A204.1 (cell line): Measurements from ENCODE around the gene OR2AK2.
A peak's percentile ranks its signal among the peaks of the same experiment; 100 is the strongest.

Source experiments
- FAIRE-seq: peaks from 2 replicates; lab custom pipeline; 2012; peaks lifted over from hg19 to GRCh38; lab: Jason Lieb, UNC

The OR2AK2 gene

GRCh38 chr1:247964933-247965332 lies at the start of gene OR2AK2:
OR2AK2 (plus strand) TSS chr1:247965233; CDS start chr1:247965377, 144 bp downstream.
- peak; percentile 96 for FAIRE-seq

DNA sequence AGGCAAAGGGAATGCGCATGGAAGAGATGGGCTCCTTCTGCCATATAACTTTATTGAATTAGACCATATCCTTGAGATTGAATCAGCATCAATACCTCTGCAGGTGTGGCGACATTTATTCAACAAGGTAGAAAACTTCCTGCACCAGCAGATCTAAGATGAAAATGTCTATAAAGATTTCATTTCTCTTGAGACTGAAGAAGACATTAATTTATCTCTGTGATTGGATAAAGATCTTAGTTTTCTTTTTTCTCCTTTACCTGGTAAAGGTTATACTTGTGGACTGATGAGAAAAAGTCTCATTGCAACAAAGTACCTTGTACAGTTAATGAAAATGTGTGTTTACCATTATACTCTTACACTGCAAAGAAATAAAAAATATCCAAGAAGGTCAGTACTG lies 45.1 kb upstream of the OR2AK2 start, which contains the start of gene OR2T8:
Gene OR2T8 (plus strand): TSS at position 301 of the 400 bp plus-strand sequence. CDS start 766 bp downstream, outside the sequence.
- FAIRE-seq, result no peak

- FAIRE-seq, result no peak
These were observed 41.1 kb upstream of the OR2AK2 start for GRCh38 chr1:247923941-247924340.

DNA sequence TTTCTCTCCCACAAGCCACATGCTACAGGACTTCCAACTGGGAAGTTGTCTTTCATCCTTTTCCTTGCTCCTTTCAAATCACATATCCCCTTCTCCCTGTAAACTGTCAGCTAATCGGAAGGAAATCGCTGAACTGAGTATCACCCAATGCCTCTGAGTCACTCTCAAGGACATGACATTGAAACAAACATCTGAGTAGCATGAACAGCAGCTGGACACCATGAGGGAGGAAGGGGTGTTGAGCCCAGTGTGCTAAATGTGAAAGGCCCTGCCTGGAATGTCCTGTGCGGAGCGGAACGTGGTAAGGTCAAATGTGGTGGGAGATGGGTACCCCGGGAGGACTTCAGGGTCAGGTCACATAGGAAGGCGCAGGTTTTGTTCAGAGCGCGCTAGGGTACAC lies 40.2 kb upstream of the OR2AK2 start, which contains the start of gene OR2AJ1:
Gene OR2AJ1 (plus strand): TSS at position 22 of the 400 bp plus-strand sequence. CDS start 8,880 bp downstream, outside the sequence.
- FAIRE-seq, result no peak

DNA sequence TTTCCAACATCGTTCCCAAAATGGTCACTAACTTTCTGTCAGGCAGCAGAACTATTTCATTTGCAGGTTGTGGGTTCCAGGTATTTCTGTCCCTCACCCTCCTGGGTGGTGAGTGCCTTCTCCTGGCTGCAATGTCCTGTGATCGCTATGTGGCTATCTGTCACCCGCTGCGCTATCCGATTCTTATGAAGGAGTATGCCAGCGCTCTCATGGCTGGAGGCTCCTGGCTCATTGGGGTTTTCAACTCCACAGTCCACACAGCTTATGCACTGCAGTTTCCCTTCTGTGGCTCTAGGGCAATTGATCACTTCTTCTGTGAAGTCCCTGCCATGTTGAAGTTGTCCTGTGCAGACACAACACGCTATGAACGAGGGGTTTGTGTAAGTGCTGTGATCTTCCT lies 31.0 kb upstream of the OR2AK2 start:
- FAIRE-seq, result no peak

- FAIRE-seq, result no peak
These were observed 29.3 kb upstream of the OR2AK2 start for GRCh38 chr1:247935781-247936180.

DNA sequence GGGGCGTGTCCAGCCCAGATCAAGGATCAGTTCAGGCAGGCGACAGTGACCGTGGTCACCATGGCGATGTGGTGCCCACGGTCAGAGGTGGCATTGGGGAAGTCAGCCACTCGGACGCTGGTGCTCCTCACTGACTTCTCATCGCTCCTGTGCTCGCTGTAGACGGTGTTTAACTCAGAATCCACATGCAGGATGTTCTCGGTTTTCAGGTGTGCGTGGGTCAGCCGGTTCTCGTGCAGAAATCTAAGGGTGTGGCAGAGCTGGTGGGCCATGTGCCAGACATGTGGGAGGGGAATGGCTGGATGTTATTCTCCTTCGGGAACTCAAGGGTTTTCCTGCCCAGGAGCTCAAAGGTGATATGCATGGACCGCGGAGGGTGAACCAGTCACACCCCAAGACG lies 28.6 kb upstream of the OR2AK2 start:
- FAIRE-seq, result no peak

DNA sequence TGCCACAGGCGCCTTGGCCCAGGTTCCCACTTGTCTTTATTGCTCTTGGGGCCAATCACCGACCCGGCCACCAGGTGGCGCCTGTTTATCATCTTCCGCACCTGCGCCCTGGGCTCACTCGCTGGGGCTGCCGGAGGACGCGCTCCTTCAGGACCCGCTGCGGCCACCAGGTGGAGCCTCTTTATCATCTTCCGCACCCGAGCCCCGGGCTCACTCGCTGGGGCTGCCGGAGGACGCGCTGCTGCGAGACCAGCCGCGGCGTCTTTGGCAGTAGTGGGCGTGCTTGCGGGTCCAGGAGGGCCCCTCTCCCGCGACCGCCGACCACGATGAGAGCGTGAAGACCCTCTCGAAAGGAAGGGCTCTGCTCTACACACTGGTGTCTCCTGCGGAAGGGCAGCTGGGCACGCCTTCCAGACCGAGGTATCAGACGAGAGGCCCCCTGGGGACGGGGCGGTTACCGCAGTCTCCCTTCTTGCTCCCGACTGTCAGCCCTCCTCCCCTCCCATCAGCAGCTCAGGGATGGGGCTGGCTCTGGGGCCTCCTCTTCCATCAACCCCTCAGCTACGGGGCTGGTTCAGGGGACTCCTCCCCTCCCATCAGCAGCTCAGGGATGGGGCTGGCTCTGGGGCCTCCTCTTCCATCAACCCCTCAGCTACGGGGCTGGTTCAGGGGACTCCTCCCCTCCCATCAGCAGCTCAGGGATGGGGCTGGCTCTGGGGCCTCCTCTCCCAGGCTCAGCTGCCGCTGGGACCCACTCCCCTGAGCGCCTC lies 27.9 kb upstream of the OR2AK2 start:
- FAIRE-seq, result peak; percentile 97

DNA sequence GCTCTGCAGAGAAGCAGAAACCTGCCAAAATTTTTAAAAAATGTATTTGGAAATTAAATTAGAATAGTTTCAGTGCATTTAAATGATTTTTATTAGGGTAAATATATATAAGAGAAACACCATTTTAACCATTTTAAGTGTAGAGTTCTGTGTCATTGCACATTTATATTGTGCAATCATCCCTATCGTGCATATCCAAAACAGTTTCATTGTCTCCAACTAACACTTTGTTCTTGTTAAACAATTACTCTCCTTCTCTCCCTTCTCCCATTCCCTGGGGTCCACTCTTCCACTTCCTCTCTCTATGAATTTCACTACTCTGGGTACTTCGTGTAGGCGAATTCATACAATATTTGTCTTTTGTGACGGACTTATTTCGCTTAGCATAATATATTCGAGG lies 22.4 kb upstream of the OR2AK2 start:
- no peak for FAIRE-seq

GRCh38 chr1:247948558-247948957 lies 16.5 kb upstream of the OR2AK2 start, which contains the start of gene OR2L8:
OR2L8 (plus strand) TSS chr1:247948858; CDS start chr1:247948858, 0 bp downstream.
- no peak for FAIRE-seq

DNA sequence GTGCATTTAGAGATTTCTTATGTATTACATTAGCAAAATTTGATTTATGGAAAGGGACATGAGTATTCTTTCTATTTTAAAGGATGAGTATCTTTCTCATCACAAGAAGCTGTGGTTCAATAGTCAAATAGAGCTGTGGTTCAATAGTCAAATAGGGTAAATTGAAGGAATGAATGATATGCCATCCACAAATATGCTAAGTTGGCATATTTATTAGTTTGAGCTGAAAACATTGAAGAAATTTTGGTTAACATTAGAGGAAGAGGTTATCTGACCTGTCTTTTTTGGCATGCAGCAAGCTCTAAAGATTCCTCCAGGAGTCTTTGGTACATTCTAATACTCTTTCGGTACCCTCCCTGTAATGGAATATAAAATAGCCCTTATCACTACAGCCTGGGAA lies 11.6 kb upstream of the OR2AK2 start:
- no peak for FAIRE-seq

DNA sequence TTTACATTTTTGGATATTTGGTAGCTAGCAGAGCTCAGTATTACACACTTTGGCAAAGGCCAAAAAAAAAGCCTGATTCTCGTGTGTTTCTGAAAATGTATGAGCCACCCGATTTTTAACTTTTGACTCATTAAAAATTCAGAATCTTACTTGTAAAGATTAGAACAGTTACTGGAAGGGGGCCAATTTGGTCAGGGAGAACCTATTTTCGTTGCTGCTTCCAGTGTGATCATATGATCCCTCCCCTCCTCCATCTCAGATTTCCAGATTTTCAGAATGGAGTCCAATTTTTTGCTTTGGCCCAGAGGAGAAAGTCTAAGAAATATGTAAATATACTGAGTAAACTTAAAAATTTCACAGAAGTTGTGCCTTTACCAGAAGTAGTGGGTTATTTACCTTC lies 3.2 kb upstream of the OR2AK2 start:
- no peak for FAIRE-seq

DNA sequence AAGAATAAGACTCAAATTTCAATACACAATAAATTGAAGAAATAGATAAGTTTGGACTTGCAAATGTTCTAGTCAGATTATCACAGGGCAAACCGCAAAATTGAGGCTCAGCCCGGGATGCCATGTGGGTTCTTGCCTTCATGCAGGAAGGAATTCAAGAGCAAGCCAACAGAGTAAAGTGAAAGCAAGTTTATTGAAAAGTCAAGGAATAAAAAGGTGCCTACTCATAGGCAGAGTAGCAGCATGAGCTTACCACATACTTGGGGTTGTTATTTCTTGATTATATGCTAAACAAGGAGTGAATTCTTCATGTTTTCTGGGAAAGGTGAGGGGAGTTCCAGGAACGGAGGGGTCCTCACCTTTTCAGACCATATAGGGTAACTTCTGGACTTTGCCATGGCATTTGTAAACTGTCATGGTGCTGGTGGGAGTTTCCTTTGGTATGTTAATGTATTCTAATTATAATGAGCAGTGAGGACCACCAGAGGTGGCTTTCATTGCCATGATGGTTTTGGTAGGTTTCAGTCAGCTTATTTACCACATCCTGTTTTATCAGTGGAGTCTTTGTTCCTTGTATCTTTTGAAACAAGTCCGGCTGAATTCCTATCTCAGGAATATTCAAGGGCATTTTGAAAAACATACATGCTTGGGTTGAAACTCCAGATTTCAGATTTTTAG lies 2.0 kb upstream of the OR2AK2 start:
- no peak for FAIRE-seq

GRCh38 chr1:247966532-247967204 lies 1.6 kb downstream of the OR2AK2 start:
- FAIRE-seq, result no peak

DNA sequence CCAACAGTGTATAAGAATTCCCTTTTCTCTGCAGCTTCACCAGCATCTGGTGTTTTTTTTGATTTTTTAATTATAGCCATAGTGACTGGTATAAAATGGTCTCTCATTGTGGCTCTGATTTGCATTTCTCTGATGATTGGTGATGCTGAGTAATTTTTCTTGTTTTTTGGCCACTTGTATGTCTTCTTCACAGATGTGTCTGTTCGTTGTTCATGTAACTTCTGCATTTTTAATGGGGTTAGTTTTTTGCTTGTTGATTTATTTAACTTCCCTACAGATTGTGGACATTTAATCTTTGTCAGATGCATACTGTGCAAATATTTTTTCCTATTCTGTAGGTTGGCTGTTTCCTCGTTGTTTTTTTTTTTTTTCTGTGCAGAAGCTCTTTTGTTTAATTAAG lies 28.0 kb downstream of the OR2AK2 start:
- FAIRE-seq, result no peak

DNA sequence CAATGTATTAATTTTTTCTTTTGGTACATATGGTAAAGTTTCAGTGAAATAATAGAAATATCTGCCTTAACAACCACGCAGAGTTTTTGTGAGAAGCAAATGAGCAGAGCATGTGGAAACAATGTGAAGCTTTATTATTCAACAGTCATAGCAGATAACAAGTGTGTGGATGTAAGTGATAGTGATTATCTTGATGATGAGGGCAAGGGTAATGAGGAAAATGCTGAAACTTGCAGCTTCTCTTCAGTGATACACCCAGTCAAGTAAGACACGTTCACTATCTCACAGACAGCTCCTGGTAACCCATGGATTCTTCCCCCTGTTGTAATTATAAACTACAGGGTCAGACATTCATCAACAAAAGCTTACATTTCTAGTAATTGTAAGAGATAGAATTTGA lies 33.8 kb downstream of the OR2AK2 start:
- FAIRE-seq, result no peak

DNA sequence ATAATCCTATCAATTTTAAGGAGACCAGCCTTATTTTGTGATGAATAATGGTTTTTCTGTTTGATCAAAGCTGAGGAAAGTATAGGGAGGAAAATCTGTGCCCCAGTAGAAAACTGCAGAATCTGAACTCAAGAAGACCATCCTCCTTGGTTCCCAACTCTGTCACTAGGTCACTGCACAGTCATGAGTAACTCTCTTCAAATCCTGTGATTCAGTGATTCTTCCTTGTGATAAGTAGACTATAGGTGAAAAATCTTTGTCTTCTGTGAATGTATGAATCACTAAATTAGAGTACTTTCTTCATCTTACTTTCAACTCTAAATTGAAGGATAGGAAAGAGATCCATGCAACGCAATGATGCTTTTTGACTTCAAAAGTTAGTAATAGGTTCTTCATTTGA lies 35.1 kb downstream of the OR2AK2 start:
- FAIRE-seq, result no peak

- no peak for FAIRE-seq
These were observed 42.7 kb downstream of the OR2AK2 start for GRCh38 chr1:248007778-248008177.

GRCh38 chr1:248009681-248010080 lies 44.6 kb downstream of the OR2AK2 start:
- FAIRE-seq, result no peak

GRCh38 chr1:248013229-248013710 lies 48.2 kb downstream of the OR2AK2 start, which contains the start of gene OR2L5:
OR2L5 (plus strand) TSS chr1:248013660; CDS start chr1:248021948, 8,288 bp downstream.
- no peak for FAIRE-seq

- FAIRE-seq, result no peak
These were observed 50.8 kb downstream of the OR2AK2 start for GRCh38 chr1:248015803-248016202.
